ENCODE measurements around the gene LRP3.

LRP3 gene

DNA sequence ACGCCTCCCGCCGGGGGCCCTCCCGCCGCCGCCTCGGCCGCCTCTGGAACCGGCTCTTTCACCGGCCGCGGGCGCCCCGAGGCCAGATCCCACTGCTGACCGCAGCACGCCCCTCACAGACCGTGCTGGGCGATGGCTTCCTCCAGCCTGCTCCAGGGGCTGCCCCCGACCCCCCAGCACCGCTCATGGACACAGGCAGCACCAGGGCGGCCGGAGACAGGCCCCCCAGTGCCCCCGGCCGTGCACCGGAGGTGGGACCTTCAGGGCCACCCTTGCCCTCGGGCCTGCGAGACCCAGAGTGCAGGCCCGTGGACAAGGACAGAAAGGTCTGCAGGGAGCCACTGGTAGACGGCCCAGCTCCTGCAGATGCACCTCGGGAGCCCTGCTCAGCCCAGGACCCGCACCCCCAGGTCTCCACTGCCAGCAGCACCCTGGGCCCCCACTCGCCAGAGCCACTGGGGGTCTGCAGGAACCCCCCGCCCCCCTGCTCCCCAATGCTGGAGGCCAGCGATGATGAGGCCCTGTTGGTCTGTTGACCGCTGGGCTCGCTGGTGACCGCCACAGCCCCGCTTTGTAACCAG is 13.0 kb downstream of the LRP3 start:
- Histone ChIP-seq H2BK5ac (ENCODE audit: low read depth, low read length, poor library complexity, severe bottlenecking) (no peak overlapping the region), H3K79me1 (replicated peaks; ENCODE audit: low read length, poor library complexity, severe bottlenecking) (no peaks in the 10 kb centered on the region), H3K14ac (ENCODE audit: low read length in 2 of 2) (no peak overlapping the region), H2AK5ac (ENCODE audit: low read length, severe bottlenecking) (no peak overlapping the region), H3K18ac (ENCODE audit: low read depth in 1 of 2, low read length in 2 of 2) (no peak overlapping the region), H3K27ac (ENCODE audit: low read length, poor library complexity, severe bottlenecking) (no peak overlapping the region), H3K9me3 (ENCODE audit: control insufficient read depth, low read length) (no peaks in the 10 kb centered on the region), H3K4ac (ENCODE audit: low read depth in 1 of 2, low read length in 2 of 2) (no peak overlapping the region), H2BK120ac (ENCODE audit: low read depth, low read length) (no peak overlapping the region), H2BK15ac (ENCODE audit: low read depth, poor library complexity, severe bottlenecking) (no peak overlapping the region), H3K4me3 (ENCODE audit: insufficient read depth in 1 of 2, low read depth in 1 of 2, low read length in 2 of 2) (no peak overlapping the region), H2BK12ac (ENCODE audit: low read length in 2 of 2) (no peak overlapping the region), H3K4me2 (ENCODE audit: low read length, poor library complexity, severe bottlenecking) (no peak overlapping the region), H3K4me1 (ENCODE audit: control insufficient read depth, insufficient read depth, low read depth, low read length) (no peaks in the 10 kb centered on the region), H4K8ac (ENCODE audit: low read length) (no peak overlapping the region), H3K9ac (ENCODE audit: low read length) (no peak overlapping the region), H4K91ac (ENCODE audit: low read length) (no peak overlapping the region), H3K36me3 (ENCODE audit: control insufficient read depth in 1 of 2, insufficient read depth in 2 of 2, low read depth in 1 of 2, low read length in 2 of 2) (peaks cover 24 to 56% of the 10 kb centered on the region in 2 experiments), H3K23ac (ENCODE audit: low read length in 2 of 2) (no peak overlapping the region), H3K27me3 (ENCODE audit: control insufficient read depth in 1 of 2, insufficient read depth in 1 of 2, low read length in 2 of 2) (no peaks in the 10 kb centered on the region), H2AFZ (ENCODE audit: low read depth, low read length) (no peak overlapping the region)
- 96% methylated on average over 38 of the region's 38 CpGs for WGBS
- DNase-seq = no peak

DNA sequence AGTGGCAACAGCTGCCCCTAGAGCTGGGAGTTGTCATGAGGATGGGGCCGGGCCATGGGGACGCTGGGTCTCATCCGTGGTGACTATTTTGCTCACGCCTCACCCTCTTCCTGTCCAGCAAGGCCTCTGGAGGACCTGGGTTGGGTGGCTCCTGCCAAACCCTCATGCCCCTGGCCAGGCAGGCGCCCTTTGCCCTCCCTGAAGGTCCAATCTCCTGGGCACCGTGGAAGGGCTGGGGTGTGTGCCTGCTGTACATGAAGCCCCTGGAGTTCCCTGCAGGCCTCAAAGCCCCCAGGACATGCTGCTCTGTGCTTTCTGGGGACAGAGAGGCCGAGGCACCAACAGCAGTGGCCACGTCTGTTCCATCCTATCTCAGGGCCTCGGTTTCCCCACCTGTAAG is 13.8 kb downstream of the LRP3 start:
- Histone ChIP-seq H3K14ac (ENCODE audit: low read length in 2 of 2) (no peak overlapping the region), H2AK5ac (ENCODE audit: low read length, severe bottlenecking) (no peak overlapping the region), H3K79me1 (replicated peaks; ENCODE audit: low read length, poor library complexity, severe bottlenecking) (no peaks in the 10 kb centered on the region), H3K4ac (ENCODE audit: low read depth in 1 of 2, low read length in 2 of 2) (no peak overlapping the region), H3K18ac (ENCODE audit: low read depth in 1 of 2, low read length in 2 of 2) (no peak overlapping the region), H3K36me3 (ENCODE audit: control insufficient read depth in 1 of 2, insufficient read depth in 2 of 2, low read depth in 1 of 2, low read length in 2 of 2) (peaks cover 20 to 48% of the 10 kb centered on the region in 2 experiments), H2BK12ac (ENCODE audit: low read length in 2 of 2) (no peak overlapping the region), H4K8ac (ENCODE audit: low read length) (no peak overlapping the region), H2BK5ac (ENCODE audit: low read depth, low read length, poor library complexity, severe bottlenecking) (no peak overlapping the region), H2BK120ac (ENCODE audit: low read depth, low read length) (no peak overlapping the region), H3K9ac (ENCODE audit: low read length) (no peak overlapping the region), H3K4me2 (ENCODE audit: low read length, poor library complexity, severe bottlenecking) (no peak overlapping the region), H3K4me3 (ENCODE audit: insufficient read depth in 1 of 2, low read depth in 1 of 2, low read length in 2 of 2) (no peak overlapping the region), H3K4me1 (ENCODE audit: control insufficient read depth, insufficient read depth, low read depth, low read length) (no peaks in the 10 kb centered on the region), H2AFZ (ENCODE audit: low read depth, low read length) (no peak overlapping the region), H3K27ac (ENCODE audit: low read length, poor library complexity, severe bottlenecking) (no peak overlapping the region), H4K91ac (ENCODE audit: low read length) (no peak overlapping the region), H3K27me3 (ENCODE audit: control insufficient read depth in 1 of 2, insufficient read depth in 1 of 2, low read length in 2 of 2) (peaks cover 0 to 2% of the 10 kb centered on the region in 2 experiments), H3K23ac (ENCODE audit: low read length in 2 of 2) (no peak overlapping the region), H2BK15ac (ENCODE audit: low read depth, poor library complexity, severe bottlenecking) (no peak overlapping the region), H3K9me3 (ENCODE audit: control insufficient read depth, low read length) (no peaks in the 10 kb centered on the region)
- no peak for DNase-seq
- WGBS = 93% methylated on average over 9 of the region's 9 CpGs

GRCh38 chr19:33208371-33208895 is 14.3 kb downstream of the LRP3 start:
- Histone ChIP-seq H2AFZ (ENCODE audit: low read depth, low read length) (no peak overlapping the region), H3K9me3 (ENCODE audit: control insufficient read depth, low read length) (no peaks in the 10 kb centered on the region), H2AK5ac (ENCODE audit: low read length, severe bottlenecking) (no peak overlapping the region), H3K14ac (ENCODE audit: low read length in 2 of 2) (no peak overlapping the region), H2BK120ac (ENCODE audit: low read depth, low read length) (no peak overlapping the region), H3K18ac (ENCODE audit: low read depth in 1 of 2, low read length in 2 of 2) (no peak overlapping the region), H3K9ac (ENCODE audit: low read length) (no peak overlapping the region), H2BK5ac (ENCODE audit: low read depth, low read length, poor library complexity, severe bottlenecking) (no peak overlapping the region), H3K4me2 (ENCODE audit: low read length, poor library complexity, severe bottlenecking) (no peak overlapping the region), H3K27me3 (ENCODE audit: control insufficient read depth in 1 of 2, insufficient read depth in 1 of 2, low read length in 2 of 2) (peaks cover 0 to 4% of the 10 kb centered on the region in 2 experiments), H3K23ac (ENCODE audit: low read length in 2 of 2) (no peak overlapping the region), H3K27ac (ENCODE audit: low read length, poor library complexity, severe bottlenecking) (no peak overlapping the region), H2BK15ac (ENCODE audit: low read depth, poor library complexity, severe bottlenecking) (no peak overlapping the region), H4K8ac (ENCODE audit: low read length) (no peak overlapping the region), H4K91ac (ENCODE audit: low read length) (no peak overlapping the region), H3K36me3 (ENCODE audit: control insufficient read depth in 1 of 2, insufficient read depth in 2 of 2, low read depth in 1 of 2, low read length in 2 of 2) (peaks cover 14 to 43% of the 10 kb centered on the region in 2 experiments), H3K4me3 (ENCODE audit: insufficient read depth in 1 of 2, low read depth in 1 of 2, low read length in 2 of 2) (no peak overlapping the region), H2BK12ac (ENCODE audit: low read length in 2 of 2) (no peak overlapping the region), H3K4me1 (ENCODE audit: control insufficient read depth, insufficient read depth, low read depth, low read length) (no peaks in the 10 kb centered on the region), H3K79me1 (replicated peaks; ENCODE audit: low read length, poor library complexity, severe bottlenecking) (no peaks in the 10 kb centered on the region), H3K4ac (ENCODE audit: low read depth in 1 of 2, low read length in 2 of 2) (no peak overlapping the region)
- no peak for DNase-seq
- 85% methylated on average over 11 of the region's 11 CpGs for WGBS

DNA sequence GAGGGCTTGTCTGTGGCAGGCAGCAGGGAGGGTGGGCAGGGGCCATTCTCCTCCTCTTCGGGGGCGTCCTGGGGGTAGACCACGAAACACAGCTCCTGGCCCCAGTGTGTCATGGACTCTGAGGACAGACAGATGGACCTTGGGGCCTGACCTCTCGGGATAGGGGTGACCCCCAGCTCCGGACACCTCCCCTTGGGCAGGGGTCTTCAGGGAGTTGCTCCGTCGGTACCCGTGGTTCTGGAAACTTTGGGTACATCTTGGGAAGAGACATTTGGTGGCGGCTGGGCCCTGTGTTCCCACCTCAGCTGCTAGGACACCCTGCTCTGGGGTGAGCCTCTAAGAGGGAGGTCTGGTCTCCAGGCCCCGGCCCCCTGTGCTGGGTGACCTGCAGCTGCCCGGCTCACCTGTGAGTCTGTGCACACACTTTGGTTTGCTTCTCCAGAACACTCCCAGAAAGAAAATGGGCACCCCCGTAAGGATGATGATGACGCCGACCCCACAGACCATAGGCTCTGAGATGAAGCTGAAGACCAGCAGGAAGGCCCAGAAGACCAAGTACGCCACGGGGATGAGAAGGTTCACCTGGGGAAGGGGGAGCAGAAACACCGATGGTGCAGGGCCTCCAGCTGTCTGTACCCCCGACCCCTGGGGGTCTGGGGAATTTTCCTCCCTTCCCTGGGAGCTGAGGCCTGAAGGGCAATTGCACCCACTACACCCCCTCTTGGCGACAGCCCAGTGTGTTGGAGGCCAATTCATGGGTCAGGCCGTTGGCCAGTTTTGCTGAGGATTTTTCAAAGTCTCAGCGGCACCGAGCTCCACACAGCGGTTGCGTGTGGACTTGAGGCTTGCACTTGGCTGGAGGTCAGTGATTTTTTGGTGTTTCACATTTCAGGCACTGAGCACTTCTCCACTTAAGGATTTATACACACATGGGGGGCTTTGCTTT is 15.0 kb downstream of the LRP3 start:
- no peaks in the 10 kb centered on the region for H3K4me1 ChIP-seq (ENCODE audit: control insufficient read depth, insufficient read depth, low read depth, low read length)
- no peak overlapping the region for H2AFZ ChIP-seq (ENCODE audit: low read depth, low read length)
- H3K27ac ChIP-seq (ENCODE audit: low read length, poor library complexity, severe bottlenecking) = no peak overlapping the region
- no peak overlapping the region for H4K91ac ChIP-seq (ENCODE audit: low read length)
- H2BK5ac ChIP-seq (ENCODE audit: low read depth, low read length, poor library complexity, severe bottlenecking) = no peak overlapping the region
- no peak overlapping the region for H3K4me2 ChIP-seq (ENCODE audit: low read length, poor library complexity, severe bottlenecking)
- no peak overlapping the region for H3K4ac ChIP-seq (ENCODE audit: low read depth in 1 of 2, low read length in 2 of 2)
- no peak overlapping the region for H2AK5ac ChIP-seq (ENCODE audit: low read length, severe bottlenecking)
- DNase-seq = no peak
- no peak overlapping the region for H2BK15ac ChIP-seq (ENCODE audit: low read depth, poor library complexity, severe bottlenecking)
- H2BK12ac ChIP-seq (ENCODE audit: low read length in 2 of 2) = no peak overlapping the region
- 94% methylated on average over 22 of the region's 24 CpGs for WGBS
- H4K8ac ChIP-seq (ENCODE audit: low read length) = no peak overlapping the region
- peaks cover 0 to 11% of the 10 kb centered on the region in 2 experiments for H3K27me3 ChIP-seq (ENCODE audit: control insufficient read depth in 1 of 2, insufficient read depth in 1 of 2, low read length in 2 of 2)
- H3K79me1 ChIP-seq (replicated peaks; ENCODE audit: low read length, poor library complexity, severe bottlenecking) = no peaks in the 10 kb centered on the region
- H3K14ac ChIP-seq (ENCODE audit: low read length in 2 of 2) = no peak overlapping the region
- no peak overlapping the region for H2BK120ac ChIP-seq (ENCODE audit: low read depth, low read length)
- H3K18ac ChIP-seq (ENCODE audit: low read depth in 1 of 2, low read length in 2 of 2) = no peak overlapping the region
- H3K9me3 ChIP-seq (ENCODE audit: control insufficient read depth, low read length) = no peaks in the 10 kb centered on the region
- H3K23ac ChIP-seq (ENCODE audit: low read length in 2 of 2) = no peak overlapping the region
- no peak overlapping the region for H3K4me3 ChIP-seq (ENCODE audit: insufficient read depth in 1 of 2, low read depth in 1 of 2, low read length in 2 of 2)
- H3K9ac ChIP-seq (ENCODE audit: low read length) = no peak overlapping the region
- peaks cover 13 to 40% of the 10 kb centered on the region in 2 experiments for H3K36me3 ChIP-seq (ENCODE audit: control insufficient read depth in 1 of 2, insufficient read depth in 2 of 2, low read depth in 1 of 2, low read length in 2 of 2)

All from mesenchymal stem cell (in vitro differentiated cells and primary cell).